Smooth muscle cell (in vitro differentiated cells): ENCODE data around the gene RAB36. TPM values are rescaled to one million over a fixed set of nuclear protein-coding genes. Genes with fewer than 3 reads are reported as not detected.

ENCODE experiments used
- DNase-seq: peaks from one replicate; lab custom pipeline; 2025; ENCODE audit not compliant: unreplicated experiment; lab: John Stamatoyannopoulos, UW
- H2AFZ ChIP-seq: fragments of 200-600 bp; sonication (generic); 2 replicates; pipeline ENCODE4 v1.6.0; 2016; ENCODE audit warnings: antibody characterized with exemption, low read depth, mild to moderate bottlenecking
- H3F3A ChIP-seq: fragments of 200-600 bp; sonication (generic); 2 replicates; pipeline ENCODE4 v1.6.0; 2017; ENCODE audit warnings: antibody characterized with exemption, low read depth
- H3K27ac ChIP-seq: fragments of 200-600 bp; sonication (generic); 2 replicates; pipeline ENCODE4 v1.5.1; 2016; ENCODE audit warnings: low read depth, mild to moderate bottlenecking
- H3K27me3 ChIP-seq: fragments of 200-600 bp; sonication (generic); 2 replicates; pipeline ENCODE4 v1.6.1; 2016; ENCODE audit warnings: low read depth, mild to moderate bottlenecking
- H3K36me3 ChIP-seq: fragments of 200-600 bp; sonication (generic); 2 replicates; pipeline ENCODE4 v1.5.1; 2016; ENCODE audit warnings: low read depth
- H3K4me1 ChIP-seq: fragments of 200-600 bp; sonication (generic); 2 replicates; pipeline ENCODE4 v1.5.1; 2016; ENCODE audit warnings: low read depth
- H3K4me2 ChIP-seq: fragments of 200-600 bp; sonication (generic); 2 replicates; pipeline ENCODE4 v1.6.0; 2016; ENCODE audit warnings: mild to moderate bottlenecking
- H3K4me3 ChIP-seq: fragments of 200-600 bp; sonication (generic); 2 replicates; pipeline ENCODE4 v1.5.1; 2016; ENCODE audit warnings: mild to moderate bottlenecking
- H3K79me2 ChIP-seq: fragments of 200-600 bp; sonication (generic); 2 replicates; pipeline ENCODE4 v1.6.0; 2016; ENCODE audit warnings: low read depth, mild to moderate bottlenecking
- H3K9ac ChIP-seq: fragments of 200-600 bp; sonication (generic); 2 replicates; pipeline ENCODE4 v1.6.0; 2016; ENCODE audit warnings: low read depth
- H3K9me3 ChIP-seq: fragments of 200-600 bp; sonication (generic); replicated peaks from 2 replicates; pipeline ENCODE4 v1.5.1; 2016; ENCODE audit warnings: low read depth
- H4K20me1 ChIP-seq: fragments of 200-600 bp; sonication (generic); 2 replicates; pipeline ENCODE4 v1.6.0; 2016; ENCODE audit warnings: low read depth
- WGBS: methylation state at CpG from one replicate; pipeline ENCODE4 v1.1.7; 2016; ENCODE audit warnings: low lambda C conversion rate; 5-methylcytosine and 5-hydroxymethylcytosine counted together
- polyA plus RNA-seq: library from polyadenylated mRNA; unstranded; fragments of >200 nt; fragmentation: Nextera tagmentation; extraction: Ambion mirVana; gene quantifications from 2 replicates; pipeline ENCODE4 v1.2.1, GENCODE V29; 2016
- total RNA-seq: library from RNA; depleted of rRNA; stranded (reverse); fragments of >200 nt; gene quantifications from 2 replicates; pipeline ENCODE4 v1.2.3, GENCODE V29; 2014
- TF ChIP-seq, protein P1 (sequence below): fragments of 200-600 bp; sonication (generic); IDR thresholded peaks from 2 replicates; pipeline ENCODE4 v1.5.1; 2017; ENCODE audit warnings: borderline replicate concordance, mild to moderate bottlenecking, antibody characterized with exemption; ENCODE audit not compliant: insufficient read depth, poor library complexity, severe bottlenecking

RAB36 gene
- total and polyA plus RNA-seq, 2 experiments from 2014 or later = 1.9 to 2.0 TPM

GRCh38 chr22:23192558-23192957, 47.3 kb downstream of the RAB36 start:
- H2AFZ ChIP-seq = no peak overlapping the region
- WGBS = 93% methylated on average over 4 of the region's 4 CpGs
- H3K9ac ChIP-seq = no peak overlapping the region
- no peaks in the 10 kb centered on the region for H3K36me3 ChIP-seq
- H3F3A ChIP-seq = peaks cover 3% of the 10 kb centered on the region
- peaks cover 59% of the 10 kb centered on the region for H3K79me2 ChIP-seq
- no peaks in the 10 kb centered on the region for H3K27me3 ChIP-seq
- no peak for DNase-seq
- H4K20me1 ChIP-seq = peaks cover 99% of the 10 kb centered on the region
- TF ChIP-seq, protein P1, sequence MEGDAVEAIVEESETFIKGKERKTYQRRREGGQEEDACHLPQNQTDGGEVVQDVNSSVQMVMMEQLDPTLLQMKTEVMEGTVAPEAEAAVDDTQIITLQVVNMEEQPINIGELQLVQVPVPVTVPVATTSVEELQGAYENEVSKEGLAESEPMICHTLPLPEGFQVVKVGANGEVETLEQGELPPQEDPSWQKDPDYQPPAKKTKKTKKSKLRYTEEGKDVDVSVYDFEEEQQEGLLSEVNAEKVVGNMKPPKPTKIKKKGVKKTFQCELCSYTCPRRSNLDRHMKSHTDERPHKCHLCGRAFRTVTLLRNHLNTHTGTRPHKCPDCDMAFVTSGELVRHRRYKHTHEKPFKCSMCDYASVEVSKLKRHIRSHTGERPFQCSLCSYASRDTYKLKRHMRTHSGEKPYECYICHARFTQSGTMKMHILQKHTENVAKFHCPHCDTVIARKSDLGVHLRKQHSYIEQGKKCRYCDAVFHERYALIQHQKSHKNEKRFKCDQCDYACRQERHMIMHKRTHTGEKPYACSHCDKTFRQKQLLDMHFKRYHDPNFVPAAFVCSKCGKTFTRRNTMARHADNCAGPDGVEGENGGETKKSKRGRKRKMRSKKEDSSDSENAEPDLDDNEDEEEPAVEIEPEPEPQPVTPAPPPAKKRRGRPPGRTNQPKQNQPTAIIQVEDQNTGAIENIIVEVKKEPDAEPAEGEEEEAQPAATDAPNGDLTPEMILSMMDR = no peak
- no peak overlapping the region for H3K4me2 ChIP-seq
- peaks cover 6% of the 10 kb centered on the region for H3K4me1 ChIP-seq
- no peaks in the 10 kb centered on the region for H3K9me3 ChIP-seq
- no peak overlapping the region for H3K4me3 ChIP-seq
- H3K27ac ChIP-seq = no peak overlapping the region

GRCh38 chr22:23193196-23193827, 48.0 kb downstream of the RAB36 start:
- Histone ChIP-seq H3K4me1 (peaks cover 2% of the 10 kb centered on the region), H3K27me3 (no peaks in the 10 kb centered on the region), H3K79me2 (peaks cover 64% of the 10 kb centered on the region), H3K4me3 (no peak overlapping the region), H3F3A (no peaks in the 10 kb centered on the region), H3K4me2 (no peak overlapping the region), H4K20me1 (peaks cover 99% of the 10 kb centered on the region), H2AFZ (no peak overlapping the region), H3K9me3 (no peaks in the 10 kb centered on the region), H3K27ac (no peak overlapping the region), H3K9ac (no peak overlapping the region), H3K36me3 (no peaks in the 10 kb centered on the region)
- no peak for DNase-seq
- 98% methylated on average over 5 of the region's 5 CpGs for WGBS
- TF ChIP-seq, protein P1 = no peak

DNA sequence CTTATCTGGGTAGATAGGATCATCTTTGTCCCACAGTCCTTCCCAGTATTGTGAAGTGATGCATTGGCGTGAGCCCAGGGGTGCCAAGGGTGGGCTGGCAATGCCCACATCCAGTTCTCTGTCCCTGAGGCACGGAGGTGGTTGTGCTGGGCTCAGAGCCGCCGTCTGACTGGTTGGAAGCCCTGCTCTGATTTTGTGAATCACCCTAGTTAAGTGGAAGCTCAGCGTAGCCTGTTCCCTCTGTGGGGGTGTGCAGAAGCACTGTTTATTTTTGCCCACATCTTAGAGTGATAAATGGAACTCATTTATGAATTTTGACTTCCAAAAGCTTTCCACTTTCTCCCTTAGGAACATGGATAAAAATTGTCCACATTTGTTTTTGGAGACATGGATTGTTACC, 48.6 kb downstream of the RAB36 start:
- Histone ChIP-seq H3K4me2 (no peak overlapping the region), H3K9me3 (no peaks in the 10 kb centered on the region), H3K27ac (no peak overlapping the region), H3K36me3 (no peaks in the 10 kb centered on the region), H3K27me3 (no peaks in the 10 kb centered on the region), H3K4me3 (no peak overlapping the region), H3F3A (no peaks in the 10 kb centered on the region), H4K20me1 (peaks cover 99% of the 10 kb centered on the region), H3K4me1 (no peaks in the 10 kb centered on the region), H2AFZ (no peak overlapping the region), H3K9ac (no peak overlapping the region), H3K79me2 (peaks cover 61% of the 10 kb centered on the region)
- DNase-seq = no peak
- 40% methylated on average over 5 of the region's 5 CpGs for WGBS
- TF ChIP-seq, protein P1 = no peak

- Histone ChIP-seq H3F3A (no peaks in the 10 kb centered on the region), H3K27me3 (no peaks in the 10 kb centered on the region), H3K27ac (no peak overlapping the region), H2AFZ (no peak overlapping the region), H3K4me1 (peaks cover 7% of the 10 kb centered on the region), H3K79me2 (peaks cover 58% of the 10 kb centered on the region), H3K9ac (no peak overlapping the region), H3K4me2 (no peak overlapping the region), H3K4me3 (no peak overlapping the region), H3K9me3 (no peaks in the 10 kb centered on the region), H4K20me1 (peaks cover 99% of the 10 kb centered on the region), H3K36me3 (no peaks in the 10 kb centered on the region)
- TF ChIP-seq, protein P1 = no peak
- WGBS = 84% methylated on average over 11 of the region's 11 CpGs
- DNase-seq = no peak
Measured at GRCh38 chr22:23196165-23196564, 50.9 kb downstream of the RAB36 start.
